Activated CD4-positive, alpha-beta T cell treated with anti-CD3 and anti-CD28 coated beads, Interleukin-2, amount 50 U/mL, for 16 hours (primary cell): Measurements from ENCODE around the gene PPP1R2B.
"Not testable (repeated sequence)": the region's sequence is repeated elsewhere in the genome, so short reads cannot be mapped to it uniquely, and the experiment has no call there.

ENCODE experiments used
- DNase-seq: peaks from one replicate; pipeline ENCODE4 v3.0.0-alpha.2; 2020

The PPP1R2B gene

GRCh38 chr5:156850206-156850751 is at the start of gene PPP1R2B:
PPP1R2B (plus strand) TSS chr5:156850295; CDS start chr5:156850563, 268 bp downstream.
- DNase-seq: no peak

GRCh38 chr5:156800929-156801328 is 49.2 kb upstream of the PPP1R2B start:
- DNase-seq: no peak

GRCh38 chr5:156802501-156802900 is 47.6 kb upstream of the PPP1R2B start:
- no peak for DNase-seq

GRCh38 chr5:156803404-156803803 is 46.7 kb upstream of the PPP1R2B start:
- no peak for DNase-seq

GRCh38 chr5:156812959-156813358 is 37.1 kb upstream of the PPP1R2B start:
- DNase-seq: no peak

GRCh38 chr5:156815988-156816599 is 34.0 kb upstream of the PPP1R2B start:
- peak; percentile 40 for DNase-seq

GRCh38 chr5:156819537-156819936 is 30.6 kb upstream of the PPP1R2B start:
- DNase-seq: no peak

- no peak for DNase-seq
Measured at GRCh38 chr5:156819967-156820581, 30.0 kb upstream of the PPP1R2B start.

GRCh38 chr5:156824241-156824640 is 25.9 kb upstream of the PPP1R2B start:
- no peak for DNase-seq

GRCh38 chr5:156824800-156825199 is 25.3 kb upstream of the PPP1R2B start:
- no peak for DNase-seq

GRCh38 chr5:156825688-156826087 is 24.4 kb upstream of the PPP1R2B start:
- DNase-seq: no peak

GRCh38 chr5:156826150-156826549 is 23.9 kb upstream of the PPP1R2B start:
- no peak for DNase-seq

GRCh38 chr5:156834916-156835315 is 15.2 kb upstream of the PPP1R2B start:
- DNase-seq: no peak

- DNase-seq: peak; percentile 12
Measured at GRCh38 chr5:156835905-156836304, 14.2 kb upstream of the PPP1R2B start.

- DNase-seq: no peak
Measured at GRCh38 chr5:156836846-156837245, 13.2 kb upstream of the PPP1R2B start.

- no peak for DNase-seq
Measured at GRCh38 chr5:156838961-156839360, 11.1 kb upstream of the PPP1R2B start.

GRCh38 chr5:156841737-156842136 is 8.4 kb upstream of the PPP1R2B start:
- no peak for DNase-seq

GRCh38 chr5:156846914-156847313 is 3.2 kb upstream of the PPP1R2B start:
- no peak for DNase-seq

- DNase-seq: not testable (repeated sequence)
Measured at GRCh38 chr5:156848447-156848846, 1.6 kb upstream of the PPP1R2B start.

- no peak for DNase-seq
Measured at GRCh38 chr5:156851880-156852279, 1.8 kb downstream of the PPP1R2B start.

- peak; percentile 11 for DNase-seq
Measured at GRCh38 chr5:156853055-156853454, 3.0 kb downstream of the PPP1R2B start.

GRCh38 chr5:156865427-156865826 is 15.3 kb downstream of the PPP1R2B start:
- DNase-seq: no peak

- DNase-seq: no peak
Measured at GRCh38 chr5:156870498-156870839, 20.4 kb downstream of the PPP1R2B start.

GRCh38 chr5:156871212-156871611 is 21.1 kb downstream of the PPP1R2B start:
- no peak for DNase-seq
